Adrenal gland (tissue), 12 donors: ENCODE results near the gene CEP85. TPM values are rescaled to one million over a fixed set of nuclear protein-coding genes. Genes with fewer than 3 reads are reported as not detected.

Experiments used
- DNase-seq, 7 donors: peaks; one replicate each; pipeline ENCODE4 v3.0.0-alpha.2; 2019 to 2020
- H3K27ac ChIP-seq, 5 donors: fragments of 200-600 bp; sonication (generic) in 4 of 5; 1 replicate in 3 of 5; 2 replicates in 2 of 5; pipeline versions ENCODE4 v1.5.1 to v1.8.0; 2016 to 2020; ENCODE audit warnings: mild to moderate bottlenecking in 1 of 5
- H3K27me3 ChIP-seq: fragments of 200-600 bp; 2 replicates; pipeline ENCODE4 v1.8.0; 2021
- H3K36me3 ChIP-seq, 2 donors: fragments of 200-600 bp; replicated peaks in 1 of 2; 1 replicate in 1 of 2; 2 replicates in 1 of 2; pipeline versions ENCODE4 v1.5.1 to v1.8.0; 2018 to 2022
- H3K4me1 ChIP-seq, 2 donors: fragments of 200-600 bp; replicated peaks in 1 of 2; 1 replicate in 1 of 2; 2 replicates in 1 of 2; pipeline versions ENCODE4 v1.5.1 to v1.8.0; 2018 to 2021
- H3K4me3 ChIP-seq, 4 donors: fragments of 200-600 bp; sonication (generic) in 3 of 4; one replicate each; pipeline ENCODE4 v1.5.1; 2016 to 2018
- H3K9me3 ChIP-seq, 3 donors: fragments of 200-600 bp; sonication (generic) in 1 of 3; replicated peaks in 1 of 3; 1 replicate in 2 of 3; 2 replicates in 1 of 3; pipeline versions ENCODE4 v1.5.1 to v1.8.0; 2016 to 2021
- POLR2A ChIP-seq, 2 donors: fragments of 450-650 bp; IDR thresholded peaks; one replicate each; pipeline ENCODE4 v1.6.1; 2017; ENCODE audit warnings: antibody characterized with exemption in 2 of 2, mild to moderate bottlenecking in 2 of 2, moderate library complexity in 1 of 2
- WGBS, 4 donors: extraction: QIAGEN DNeasy Blood & Tissue Kit in 2 of 4; methylation state at CpG; one replicate each; pipeline versions ENCODE4 v1.1.5 to v1.1.7; 2013 to 2017; 5-methylcytosine and 5-hydroxymethylcytosine counted together
- intact Hi-C, 2 donors: fragments of 100-400 bp; cut with DNase I; formaldehyde crosslinking; loops; one replicate each; pipeline versions ENCODE4 v1.14.1 to v1.15.0; 2022 to 2023
- polyA plus RNA-seq, 3 donors: library from polyadenylated mRNA; stranded (reverse); fragments of 200-250 nt in 2 of 3; fragments of 350-450 nt in 1 of 3; fragmentation: Illumina TruSeq in 1 of 3; extraction: RNeasy Lipid Tissue Mini Kit (QIAGEN cat#74804) in 1 of 3; gene quantifications; one replicate each; pipeline ENCODE4 v1.2.3, GENCODE V29; 2013 to 2014
- total RNA-seq, 9 donors: library from RNA; depleted of rRNA in 4 of 9; stranded (reverse); fragments of >200 nt in 4 of 9; fragments of 120-200 nt in 1 of 9; fragmentation: NEBNext Ultra II Directional in 1 of 9; extraction: Animal tissue kit (Norgen Biotek cat#: 25700) in 1 of 9; gene quantifications; one replicate each; pipeline versions ENCODE4 v1.1.0 to v1.2.4, GENCODE V29; 2013 to 2023
- TF ChIP-seq, protein P1 (sequence below), 6 experiments: fragments of 450-650 bp in 4 of 6; fragments of 200-600 bp in 2 of 6; sonication (generic) in 1 of 6; IDR thresholded peaks; 1 replicate in 5 of 6; 2 replicates in 1 of 6; pipeline versions ENCODE4 v1.5.1 to v1.8.0; 2016 to 2021; ENCODE audit warnings: antibody characterized with exemption in 6 of 6, mild to moderate bottlenecking in 2 of 6, moderate library complexity in 1 of 6
- donor health status: healthy with polysubstance abuse.
- donor health status: Bipolar disorder and iron deficiency.
- donor health status: DM: yes; HTN: yes; CAD: no.
- donor health status: DM: no; HTN: no; CAD: no.
- donor health status: DM: no; HTN: no; CAD: no.
- donor health status: DM: yes; HTN: yes; CAD: no.

Gene CEP85
- total and polyA plus RNA-seq, 12 donors = 2.5 to 16.4 (median 5.8) TPM

DNA sequence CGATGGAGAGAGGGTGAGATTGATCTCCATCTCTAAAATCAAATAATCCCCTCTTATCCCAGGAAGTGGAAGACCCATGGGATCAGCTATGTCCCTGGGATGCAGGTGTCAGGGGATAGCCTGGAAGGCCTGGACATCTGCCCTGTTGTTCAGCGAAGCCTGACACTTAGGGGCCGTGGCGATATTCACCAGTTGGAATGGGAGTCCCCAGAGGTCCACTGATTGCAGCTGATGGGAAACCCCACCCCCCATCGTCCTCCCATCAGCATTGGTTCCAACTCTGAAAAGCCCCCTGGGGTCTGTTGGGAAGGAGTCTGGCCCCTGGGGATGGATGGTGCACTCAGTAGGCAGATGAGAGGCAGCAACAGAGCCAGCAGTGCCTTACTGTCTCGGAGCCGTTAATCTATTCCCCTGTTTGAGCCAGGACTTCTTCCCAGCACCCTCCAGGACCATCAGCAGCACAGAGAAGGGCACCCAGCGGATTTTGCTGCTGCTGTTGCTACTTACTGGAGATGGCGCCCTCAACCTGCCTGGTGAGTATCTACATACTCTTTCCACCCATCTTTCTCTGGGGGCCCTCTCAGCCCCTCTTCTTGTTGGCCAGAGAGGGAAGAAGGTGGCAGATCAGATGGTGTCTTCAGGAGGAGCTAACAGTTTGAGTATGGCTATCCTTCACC is 30.2 kb upstream of the CEP85 start:
- 75 to 85% (median 76%) methylated on average over 7 to 9 of the region's 9 CpGs for WGBS, 4 donors
- H3K9me3 ChIP-seq = no peaks in the 10 kb centered on the region
- intact Hi-C loops = no loop called here
- no peaks in the 10 kb centered on the region for H3K36me3 ChIP-seq
- no peak overlapping the region for H3K4me3 ChIP-seq
- no peak for DNase-seq
- TF ChIP-seq POLR2A (IDR thresholded peaks at IDR 0.05) = no peak
- TF ChIP-seq, protein P1, sequence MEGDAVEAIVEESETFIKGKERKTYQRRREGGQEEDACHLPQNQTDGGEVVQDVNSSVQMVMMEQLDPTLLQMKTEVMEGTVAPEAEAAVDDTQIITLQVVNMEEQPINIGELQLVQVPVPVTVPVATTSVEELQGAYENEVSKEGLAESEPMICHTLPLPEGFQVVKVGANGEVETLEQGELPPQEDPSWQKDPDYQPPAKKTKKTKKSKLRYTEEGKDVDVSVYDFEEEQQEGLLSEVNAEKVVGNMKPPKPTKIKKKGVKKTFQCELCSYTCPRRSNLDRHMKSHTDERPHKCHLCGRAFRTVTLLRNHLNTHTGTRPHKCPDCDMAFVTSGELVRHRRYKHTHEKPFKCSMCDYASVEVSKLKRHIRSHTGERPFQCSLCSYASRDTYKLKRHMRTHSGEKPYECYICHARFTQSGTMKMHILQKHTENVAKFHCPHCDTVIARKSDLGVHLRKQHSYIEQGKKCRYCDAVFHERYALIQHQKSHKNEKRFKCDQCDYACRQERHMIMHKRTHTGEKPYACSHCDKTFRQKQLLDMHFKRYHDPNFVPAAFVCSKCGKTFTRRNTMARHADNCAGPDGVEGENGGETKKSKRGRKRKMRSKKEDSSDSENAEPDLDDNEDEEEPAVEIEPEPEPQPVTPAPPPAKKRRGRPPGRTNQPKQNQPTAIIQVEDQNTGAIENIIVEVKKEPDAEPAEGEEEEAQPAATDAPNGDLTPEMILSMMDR (IDR thresholded peaks at IDR 0.05) = no peak
- H3K27ac ChIP-seq = no peak overlapping the region
- H3K4me1 ChIP-seq = no peaks in the 10 kb centered on the region
- H3K27me3 ChIP-seq = no peaks in the 10 kb centered on the region

DNA sequence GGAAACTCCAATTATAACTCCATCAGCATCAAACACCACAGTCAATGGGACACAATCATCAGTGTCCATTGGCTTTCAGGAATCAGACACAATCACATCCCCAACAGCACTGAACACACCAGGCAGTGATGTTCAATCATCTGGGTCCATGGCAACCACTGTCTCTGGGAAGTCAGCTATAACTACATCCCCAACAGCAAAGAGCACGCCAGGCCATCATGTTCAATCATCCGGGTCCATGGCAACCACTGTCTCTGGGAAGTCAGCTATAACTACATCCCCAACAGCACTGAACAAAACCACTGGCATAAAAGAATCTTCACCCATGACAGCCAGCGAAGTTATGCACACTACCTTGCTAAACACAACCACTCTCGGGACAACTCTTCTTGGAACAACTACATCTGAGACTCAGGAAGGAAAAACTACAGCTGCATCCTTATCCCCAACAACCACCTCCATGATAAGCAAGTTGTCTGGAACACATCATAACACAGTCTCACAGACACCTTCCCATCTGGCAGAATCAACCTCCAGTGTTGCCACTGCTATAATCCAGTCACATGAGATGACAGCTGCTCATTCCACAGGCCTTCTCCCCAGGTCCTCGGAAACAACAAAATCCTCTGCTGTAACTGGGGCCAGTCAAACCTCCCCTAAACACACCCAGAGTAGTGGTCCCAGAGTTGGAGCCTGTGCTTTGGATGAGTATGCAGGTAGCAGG is 23.7 kb upstream of the CEP85 start:
- TF ChIP-seq, protein P1 (IDR thresholded peaks at IDR 0.05) = no peak
- TF ChIP-seq POLR2A (IDR thresholded peaks at IDR 0.05) = no peak
- Histone ChIP-seq H3K27ac (no peak overlapping the region), H3K9me3 (no peaks in the 10 kb centered on the region), H3K4me3 (no peak overlapping the region), H3K36me3 (no peaks in the 10 kb centered on the region), H3K27me3 (no peaks in the 10 kb centered on the region), H3K4me1 (no peaks in the 10 kb centered on the region)
- intact Hi-C loops = no loop called here
- no peak for DNase-seq
- 60 to 83% (median 79%) methylated on average over 3 to 5 of the region's 5 CpGs for WGBS, 4 donors

DNA sequence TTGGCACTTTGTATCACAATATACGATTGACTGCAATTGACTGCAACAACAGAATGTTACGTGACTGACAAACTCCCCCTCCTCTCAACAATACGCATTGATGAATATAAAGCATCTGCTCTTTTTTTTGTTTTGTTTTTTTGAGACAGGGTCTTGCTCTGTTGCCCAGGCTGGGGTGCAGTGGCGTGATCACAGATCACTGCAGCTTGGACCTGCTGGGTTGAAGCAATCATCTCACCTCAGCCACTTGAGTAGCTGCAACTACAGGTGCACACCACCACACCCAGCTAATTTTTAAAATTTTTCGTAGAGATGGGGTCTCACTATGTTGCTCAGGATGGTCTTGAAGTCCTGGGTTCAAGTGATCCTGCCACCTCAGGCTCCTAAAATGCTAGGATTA is 21.3 kb upstream of the CEP85 start:
- no peaks in the 10 kb centered on the region for H3K9me3 ChIP-seq
- TF ChIP-seq, protein P1 (IDR thresholded peaks at IDR 0.05) = no peak
- no peak for TF ChIP-seq POLR2A (IDR thresholded peaks at IDR 0.05)
- no peak overlapping the region for H3K27ac ChIP-seq
- no peaks in the 10 kb centered on the region for H3K27me3 ChIP-seq
- no peak overlapping the region for H3K4me3 ChIP-seq
- intact Hi-C loops = no loop called here
- WGBS, 4 donors = 84 to 90% (median 88%) methylated on average over 5 of the region's 5 CpGs
- DNase-seq = no peak
- H3K36me3 ChIP-seq = no peaks in the 10 kb centered on the region
- H3K4me1 ChIP-seq = no peaks in the 10 kb centered on the region

DNA sequence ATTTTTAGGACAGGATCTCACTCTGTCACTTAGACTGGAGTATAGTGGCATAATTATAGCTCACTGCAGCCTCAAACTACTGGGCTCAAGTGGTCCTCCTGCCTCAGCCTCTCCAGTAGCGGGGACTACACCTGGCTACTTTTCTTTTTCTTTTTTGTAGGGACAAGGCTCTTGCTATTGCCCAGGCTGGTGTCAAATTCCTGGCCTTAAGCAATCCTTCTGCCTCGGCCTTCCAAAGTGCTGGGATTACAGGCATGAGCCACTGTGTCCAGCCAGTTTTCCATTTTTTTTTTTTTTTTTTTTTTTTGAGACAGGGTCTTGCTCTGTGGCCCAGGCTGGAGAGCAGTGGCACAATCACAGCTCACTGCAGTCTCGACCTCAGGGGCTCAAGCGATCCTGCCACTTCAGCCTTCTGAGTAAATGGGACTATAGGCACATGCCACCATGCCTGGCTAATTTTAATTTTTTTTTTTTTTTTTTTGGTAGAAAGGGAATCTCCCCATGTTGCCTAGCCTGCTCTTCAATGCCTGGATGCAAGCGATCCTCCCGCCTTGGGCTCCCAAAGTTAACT is 20.6 kb upstream of the CEP85 start:
- TF ChIP-seq, protein P1 (IDR thresholded peaks at IDR 0.05) = no peak
- no peak for TF ChIP-seq POLR2A (IDR thresholded peaks at IDR 0.05)
- H3K4me1 ChIP-seq = no peaks in the 10 kb centered on the region
- DNase-seq = no peak
- WGBS, 4 donors = 81 to 91% (median 86%) methylated on average over 6 of the region's 6 CpGs
- H3K36me3 ChIP-seq = no peaks in the 10 kb centered on the region
- no peaks in the 10 kb centered on the region for H3K9me3 ChIP-seq
- intact Hi-C loops = no loop called here
- no peak overlapping the region for H3K4me3 ChIP-seq
- no peaks in the 10 kb centered on the region for H3K27me3 ChIP-seq
- H3K27ac ChIP-seq = no peak overlapping the region
